ENCODE measurements around the gene RAPH1.

GRCh38 chr2:203441463-203441862 lies 93.6 kb downstream of the RAPH1 start:
- TF ChIP-seq POLR2A (IDR thresholded peaks at IDR 0.05; ENCODE audit: low read depth, low read length) (no peak), POLR2AphosphoS5 (IDR thresholded peaks at IDR 0.05; ENCODE audit: low read depth, low read length) (no peak)

Data from GM12892 (cell line).